K562 (cell line): Measurements from ENCODE around the gene PPP1R16B. TPM values are rescaled to one million over a fixed set of nuclear protein-coding genes. Genes with fewer than 3 reads are reported as not detected.

Source experiments
- CC2D1A ChIP-seq: fragments of 450-650 bp; IDR thresholded peaks from 2 replicates; pipeline ENCODE4 v1.6.1; 2017; ENCODE audit warnings: mild to moderate bottlenecking
- CEBPB ChIP-seq: fragments of 450-650 bp; IDR thresholded peaks from 2 replicates; pipeline ENCODE4 v1.6.1; 2016; ENCODE audit warnings: missing genetic modification characterization, missing compliant biosample characterization
- CREM ChIP-seq: IDR thresholded peaks from 2 replicates; pipeline ENCODE4 v1.6.1; 2014; ENCODE audit warnings: antibody characterized with exemption, low read depth
- CTBP1 ChIP-seq: fragments of 450-650 bp; IDR thresholded peaks from 2 replicates; pipeline ENCODE4 v1.6.1; 2016; ENCODE audit warnings: borderline replicate concordance
- DACH1 ChIP-seq: fragments of 450-650 bp; IDR thresholded peaks from 2 replicates; pipeline ENCODE4 v1.6.1; 2018; ENCODE audit not compliant: partially characterized antibody
- DIDO1 ChIP-seq: fragments of 450-650 bp; IDR thresholded peaks from 2 replicates; pipeline ENCODE4 v1.6.1; 2016; ENCODE audit warnings: low read depth, missing biosample characterization, missing genetic modification characterization
- ELK1 ChIP-seq: sonication (generic); formaldehyde crosslinking; IDR thresholded peaks from 2 replicates; pipeline ENCODE4 v1.8.1; 2022; ENCODE audit warnings: missing genetic modification reagents
- FOXJ2 ChIP-seq: fragments of 200-800 bp; sonication (Bioruptor generic); IDR thresholded peaks from 2 replicates; pipeline ENCODE4 v1.6.1; 2016; ENCODE audit warnings: missing genetic modification characterization, missing compliant biosample characterization
- IRF1 ChIP-seq: sonication (generic); formaldehyde crosslinking; IDR thresholded peaks from 2 replicates; pipeline ENCODE4 v1.8.0; 2022; ENCODE audit warnings: missing genetic modification reagents, mild to moderate bottlenecking, borderline replicate concordance
- RBBP5 ChIP-seq: fragments of 200-600 bp; sonication (generic); IDR thresholded peaks from 2 replicates; pipeline ENCODE4 v1.6.1; 2012; ENCODE audit warnings: borderline replicate concordance, mild to moderate bottlenecking, low read length, control low read depth, inconsistent platforms; ENCODE audit not compliant: insufficient read depth, poor library complexity, severe bottlenecking
- SRSF1 ChIP-seq: fragments of 200-400 bp; formaldehyde crosslinking; IDR thresholded peaks from 2 replicates; pipeline ENCODE4 v1.6.1; 2017; ENCODE audit warnings: mild to moderate bottlenecking, low read depth, low read length, moderate library complexity
- TRIM24 ChIP-seq, 2 experiments: fragments of 450-650 bp; IDR thresholded peaks; 2 replicates each; pipeline ENCODE4 v1.6.1; 2016
- ZFP1 ChIP-seq: fragments of 450-650 bp; formaldehyde crosslinking; IDR thresholded peaks from 2 replicates; pipeline ENCODE4 v1.4.0; 2020; ENCODE audit warnings: mild to moderate bottlenecking, mixed read lengths
- ZNF217 ChIP-seq: sonication (generic); formaldehyde crosslinking; IDR thresholded peaks from 2 replicates; pipeline ENCODE4 v1.8.0; 2022; ENCODE audit warnings: mild to moderate bottlenecking, missing genetic modification reagents
- polyA plus RNA-seq, 8 experiments: library from polyadenylated mRNA; depleted of rRNA in 4 of 8; stranded (reverse) in 5 of 8; unstranded in 3 of 8; fragments of >200 nt; fragmentation: Nextera tagmentation in 2 of 8; fragmentation: Illumina TruSeq in 1 of 8; extraction: Ambion mirVana in 2 of 8; extraction: Trizol in 1 of 8; gene quantifications; 2 replicates each; pipeline versions ENCODE4 v1.2.1 to v1.2.3, GENCODE V29; 2011 to 2014; ENCODE audit warnings: inconsistent platforms in 1 of 8, missing spikeins in 1 of 8
- total RNA-seq, 7 experiments: library from RNA; depleted of rRNA in 6 of 7; stranded (reverse); fragments of >200 nt in 6 of 7; fragmentation: Illumina TruSeq in 2 of 7; extraction: Trizol in 2 of 7; gene quantifications; 2 replicates each; pipeline versions ENCODE4 v1.2.1 to v1.2.3, GENCODE V29; 2011 to 2021; ENCODE audit warnings: low replicate concordance in 1 of 7
- TF ChIP-seq, protein P1 (sequence below): sonication (generic); formaldehyde crosslinking; IDR thresholded peaks from 2 replicates; pipeline ENCODE4 v1.8.1; 2023; ENCODE audit warnings: mild to moderate bottlenecking, missing genetic modification reagents
- TF ChIP-seq, protein P2 (sequence below): fragments of 450-650 bp; formaldehyde crosslinking; IDR thresholded peaks from 2 replicates; pipeline ENCODE4 v1.4.0; 2020; ENCODE audit warnings: mild to moderate bottlenecking
- TF ChIP-seq, protein P3 (sequence below), 2 experiments: fragments of 450-650 bp; conservative IDR thresholded peaks; 2 replicates each; pipeline ENCODE4 v1.6.1; 2017; ENCODE audit warnings: mild to moderate bottlenecking in 2 of 2, moderate library complexity in 2 of 2

The PPP1R16B gene
- total and polyA plus RNA-seq, 9 of the 15 experiments (the other 6 are each of a cell fraction or from before 2014, with no cell fraction given) = 1.5 to 11.5 (median 6.8) TPM

DNA sequence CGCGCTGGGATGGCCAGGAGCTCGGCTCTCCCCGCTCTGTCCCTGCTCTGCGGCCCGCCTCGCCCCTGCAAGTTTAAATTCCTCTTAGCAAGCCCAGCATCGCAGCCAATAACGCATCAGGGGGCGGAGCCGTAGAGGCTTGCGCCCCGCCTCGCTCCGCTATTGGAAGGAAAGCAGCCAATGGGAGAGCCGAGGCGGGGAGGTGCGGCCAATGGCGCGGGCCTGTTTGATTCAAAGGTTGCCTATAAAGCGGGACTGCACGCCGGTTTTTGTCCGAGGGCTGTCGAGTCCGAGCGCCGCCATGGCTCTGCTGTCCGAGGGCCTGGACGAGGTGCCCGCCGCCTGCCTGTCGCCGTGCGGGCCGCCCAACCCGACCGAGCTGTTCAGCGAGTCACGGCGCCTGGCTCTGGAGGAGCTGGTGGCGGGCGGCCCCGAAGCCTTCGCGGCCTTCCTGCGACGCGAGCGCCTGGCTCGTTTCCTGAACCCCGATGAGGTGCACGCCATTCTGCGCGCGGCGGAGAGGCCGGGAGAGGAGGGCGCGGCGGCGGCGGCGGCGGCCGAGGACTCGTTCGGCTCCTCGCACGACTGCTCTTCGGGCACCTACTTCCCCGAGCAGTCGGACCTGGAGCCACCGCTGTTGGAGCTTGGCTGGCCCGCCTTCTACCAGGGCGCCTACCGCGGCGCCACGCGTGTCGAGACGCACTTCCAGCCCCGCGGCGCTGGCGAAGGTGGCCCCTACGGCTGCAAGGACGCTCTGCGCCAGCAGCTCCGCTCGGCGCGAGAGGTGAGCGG, 120.8 kb downstream of the PPP1R16B start, which contains the start of gene FAM83D (continued):
- TF ChIP-seq, protein P1, sequence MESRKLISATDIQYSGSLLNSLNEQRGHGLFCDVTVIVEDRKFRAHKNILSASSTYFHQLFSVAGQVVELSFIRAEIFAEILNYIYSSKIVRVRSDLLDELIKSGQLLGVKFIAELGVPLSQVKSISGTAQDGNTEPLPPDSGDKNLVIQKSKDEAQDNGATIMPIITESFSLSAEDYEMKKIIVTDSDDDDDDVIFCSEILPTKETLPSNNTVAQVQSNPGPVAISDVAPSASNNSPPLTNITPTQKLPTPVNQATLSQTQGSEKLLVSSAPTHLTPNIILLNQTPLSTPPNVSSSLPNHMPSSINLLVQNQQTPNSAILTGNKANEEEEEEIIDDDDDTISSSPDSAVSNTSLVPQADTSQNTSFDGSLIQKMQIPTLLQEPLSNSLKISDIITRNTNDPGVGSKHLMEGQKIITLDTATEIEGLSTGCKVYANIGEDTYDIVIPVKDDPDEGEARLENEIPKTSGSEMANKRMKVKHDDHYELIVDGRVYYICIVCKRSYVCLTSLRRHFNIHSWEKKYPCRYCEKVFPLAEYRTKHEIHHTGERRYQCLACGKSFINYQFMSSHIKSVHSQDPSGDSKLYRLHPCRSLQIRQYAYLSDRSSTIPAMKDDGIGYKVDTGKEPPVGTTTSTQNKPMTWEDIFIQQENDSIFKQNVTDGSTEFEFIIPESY = peak; percentile 58
- no peak for TF ChIP-seq ZNF217 (CRISPR knock-in tag)
- TF ChIP-seq CTBP1 = peak; percentile 79
- TF ChIP-seq, protein P2, sequence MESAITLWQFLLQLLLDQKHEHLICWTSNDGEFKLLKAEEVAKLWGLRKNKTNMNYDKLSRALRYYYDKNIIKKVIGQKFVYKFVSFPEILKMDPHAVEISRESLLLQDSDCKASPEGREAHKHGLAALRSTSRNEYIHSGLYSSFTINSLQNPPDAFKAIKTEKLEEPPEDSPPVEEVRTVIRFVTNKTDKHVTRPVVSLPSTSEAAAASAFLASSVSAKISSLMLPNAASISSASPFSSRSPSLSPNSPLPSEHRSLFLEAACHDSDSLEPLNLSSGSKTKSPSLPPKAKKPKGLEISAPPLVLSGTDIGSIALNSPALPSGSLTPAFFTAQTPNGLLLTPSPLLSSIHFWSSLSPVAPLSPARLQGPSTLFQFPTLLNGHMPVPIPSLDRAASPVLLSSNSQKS (CRISPR knock-in tag) = no peak
- no peak for TF ChIP-seq FOXJ2 (tag)
- TF ChIP-seq CREM = peak; percentile 57
- TF ChIP-seq IRF1 (CRISPR knock-in tag) = no peak
- TF ChIP-seq ELK1 (CRISPR knock-in tag) = no peak
- TF ChIP-seq CEBPB (tag) = no peak
- no peak for TF ChIP-seq DACH1
- peak; percentile 90 for TF ChIP-seq CC2D1A
- no peak; a peak in 1 of 4 replicates for TF ChIP-seq TRIM24 (IDR thresholded peaks at IDR 0.05)
- TF ChIP-seq SRSF1 = no peak
- TF ChIP-seq, protein P3, sequence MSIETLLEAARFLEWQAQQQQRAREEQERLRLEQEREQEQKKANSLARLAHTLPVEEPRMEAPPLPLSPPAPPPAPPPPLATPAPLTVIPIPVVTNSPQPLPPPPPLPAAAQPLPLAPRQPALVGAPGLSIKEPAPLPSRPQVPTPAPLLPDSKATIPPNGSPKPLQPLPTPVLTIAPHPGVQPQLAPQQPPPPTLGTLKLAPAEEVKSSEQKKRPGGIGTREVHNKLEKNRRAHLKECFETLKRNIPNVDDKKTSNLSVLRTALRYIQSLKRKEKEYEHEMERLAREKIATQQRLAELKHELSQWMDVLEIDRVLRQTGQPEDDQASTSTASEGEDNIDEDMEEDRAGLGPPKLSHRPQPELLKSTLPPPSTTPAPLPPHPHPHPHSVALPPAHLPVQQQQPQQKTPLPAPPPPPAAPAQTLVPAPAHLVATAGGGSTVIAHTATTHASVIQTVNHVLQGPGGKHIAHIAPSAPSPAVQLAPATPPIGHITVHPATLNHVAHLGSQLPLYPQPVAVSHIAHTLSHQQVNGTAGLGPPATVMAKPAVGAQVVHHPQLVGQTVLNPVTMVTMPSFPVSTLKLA (conservative IDR thresholded peaks at IDR 0.05) = peak; percentile 81 to 94
- no peak for TF ChIP-seq DIDO1 (tag)
- peak; percentile 93 for TF ChIP-seq RBBP5
- no peak for TF ChIP-seq ZFP1 (CRISPR knock-in tag)
